GM21390 (cell line): ENCODE data around the gene RND2.

Experiments used
- ATAC-seq: cut with Tn5 transposase; IDR thresholded peaks from one replicate; pipeline ENCODE4 v1.9.1; 2021; ENCODE audit not compliant: unreplicated experiment

Gene RND2

GRCh38 chr17:43070872-43071271 lies 45.8 kb downstream of the RND2 start:
- ATAC-seq = no peak

DNA sequence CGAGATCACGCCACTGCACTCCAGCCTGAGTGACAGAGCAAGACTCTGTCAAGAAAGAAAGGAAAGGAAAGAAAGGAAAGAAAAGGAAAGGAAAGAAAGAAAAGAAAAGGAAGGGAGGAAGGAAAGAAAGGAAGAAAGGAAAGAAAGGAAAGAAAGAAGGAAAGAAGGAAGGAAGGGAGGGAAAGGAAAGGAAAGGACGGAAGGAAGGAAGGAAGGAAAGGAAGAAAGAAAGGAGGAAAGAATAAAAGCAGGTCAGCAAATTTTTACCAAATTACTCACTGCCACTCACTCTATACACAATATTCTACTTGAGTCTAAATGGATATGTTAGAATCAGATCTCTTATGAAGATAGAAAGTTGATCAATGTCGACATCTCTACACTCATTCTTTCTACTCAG lies 49.8 kb downstream of the RND2 start:
- ATAC-seq = no peak

GRCh38 chr17:43079641-43080302 lies 54.7 kb downstream of the RND2 start:
- no peak for ATAC-seq
